HCT116 (cell line): Measurements from ENCODE around the gene FKBP4. TPM values are rescaled to one million over a fixed set of nuclear protein-coding genes. Genes with fewer than 3 reads are reported as not detected.

Source experiments
- ATAC-seq: fragments of 200-7000 bp; cut with Tn5 transposase; 2 replicates; pipeline ENCODE4 v1.9.1; 2020; ENCODE audit warnings: mild to moderate bottlenecking, moderate library complexity
- BruUV-seq: library from RNA; stranded (reverse); fragments of 400-500 nt; replicated peaks from 2 replicates; lab custom pipeline; 2021; lab: Mats Ljungman, UMichigan
- CTCF ChIA-PET: fragments of 300-600 bp; sonication (Branson Sonifier 250); formaldehyde crosslinking; loops from one replicate; lab custom pipeline; 2021; ENCODE audit warnings: antibody characterized with exemption; lab: Charles Lee
- POLR2A ChIA-PET: fragments of 300-600, 350-600 bp; sonication (Branson Sonifier 250); formaldehyde crosslinking; loops from one replicate; lab custom pipeline; 2021; ENCODE audit warnings: antibody characterized with exemption; lab: Charles Lee
- RAD21 ChIA-PET, 2 experiments: fragments of 300-600 bp; sonication (Branson Sonifier 250); formaldehyde crosslinking; loops; one replicate each; lab custom pipeline; 2023; ENCODE audit warnings: low total read pairs in 2 of 2; ENCODE audit not compliant: uncharacterized antibody in 2 of 2, unreplicated experiment in 2 of 2, low non-redundant PET in 1 of 2; lab: Charles Lee
- DNase-seq: peaks from one replicate; pipeline ENCODE4 v3.0.0-alpha.2; 2010; ENCODE audit warnings: low read depth, low spot score
- H2AFZ ChIP-seq: fragments of 200-600 bp; shearing (Covaris generic), sonication (generic); 2 replicates; pipeline ENCODE4 v1.6.1; 2017; ENCODE audit warnings: low read depth, mixed run types, mixed read lengths, antibody characterized with exemption, low read length; ENCODE audit not compliant: poor library complexity, severe bottlenecking
- H3K27ac ChIP-seq: 2 replicates; pipeline ENCODE4 v1.5.1; 2012; ENCODE audit warnings: low read depth, low read length
- H3K27me3 ChIP-seq: fragments of 200-600 bp; sonication (generic); 2 replicates; pipeline ENCODE4 v1.6.1; 2016; ENCODE audit warnings: mixed run types, low read length, mixed read lengths; ENCODE audit not compliant: insufficient read depth
- H3K36me3 ChIP-seq, 2 experiments: fragments of 200-500 bp in 1 of 2; fragments of 200-600 bp in 1 of 2; sonication (Bioruptor generic) in 1 of 2; sonication (generic) in 1 of 2; 2 replicates each; pipeline versions ENCODE4 v1.5.1 to v1.6.1; 2014 to 2016; ENCODE audit warnings: low read length in 2 of 2, inconsistent platforms in 1 of 2, mixed read lengths in 1 of 2, mixed run types in 1 of 2; ENCODE audit not compliant: insufficient read depth in 2 of 2, control insufficient read depth in 1 of 2
- H3K4me1 ChIP-seq, 2 experiments: fragments of 200-600 bp in 1 of 2; sonication (generic) in 1 of 2; 2 replicates each; pipeline versions ENCODE4 v1.5.1 to v1.6.1; 2012 to 2017; ENCODE audit warnings: low read length in 2 of 2, inconsistent platforms in 1 of 2, mild to moderate bottlenecking in 1 of 2, mixed read lengths in 1 of 2, mixed run types in 1 of 2, moderate library complexity in 1 of 2; ENCODE audit not compliant: insufficient read depth in 2 of 2, control insufficient read depth in 1 of 2
- H3K4me2 ChIP-seq: fragments of 200-600 bp; sonication (generic); 2 replicates; pipeline ENCODE4 v1.6.1; 2017; ENCODE audit warnings: mixed run types, low read length, mixed read lengths
- H3K4me3 ChIP-seq, 2 experiments: fragments of 200-600 bp in 1 of 2; sonication (generic) in 1 of 2; replicated peaks in 1 of 2; 2 replicates each; pipeline ENCODE4 v1.5.1; 2011 to 2016; ENCODE audit warnings: low read length in 2 of 2, control low read depth in 1 of 2, low read depth in 1 of 2, mild to moderate bottlenecking in 1 of 2, mixed read lengths in 1 of 2, mixed run types in 1 of 2
- H3K79me2 ChIP-seq: fragments of 200-600 bp; sonication (generic); 2 replicates; pipeline ENCODE4 v1.6.1; 2017; ENCODE audit warnings: mild to moderate bottlenecking, mixed run types, low read length, moderate library complexity, mixed read lengths; ENCODE audit not compliant: insufficient read depth
- H3K9ac ChIP-seq: fragments of 200-600 bp; sonication (generic); 2 replicates; pipeline ENCODE4 v1.6.1; 2016; ENCODE audit warnings: low read length, mixed read lengths
- H3K9me2 ChIP-seq: fragments of 200-600 bp; sonication (generic), shearing (Covaris generic); 2 replicates; pipeline ENCODE4 v1.6.1; 2017; ENCODE audit warnings: mixed run types, mild to moderate bottlenecking, moderate library complexity; ENCODE audit not compliant: insufficient read depth
- H3K9me3 ChIP-seq, 2 experiments: fragments of 200-500 bp in 1 of 2; fragments of 200-600 bp in 1 of 2; sonication (Bioruptor generic) in 1 of 2; sonication (generic) in 1 of 2; 2 replicates each; pipeline ENCODE4 v1.6.1; 2014 to 2017; ENCODE audit warnings: low read length in 2 of 2, mixed read lengths in 2 of 2, inconsistent platforms in 1 of 2, low read depth in 1 of 2, mild to moderate bottlenecking in 1 of 2, mixed run types in 1 of 2, moderate library complexity in 1 of 2; ENCODE audit not compliant: control insufficient read depth in 1 of 2, insufficient read depth in 1 of 2
- H4K20me1 ChIP-seq: fragments of 200-600 bp; sonication (generic), shearing (Covaris generic); 2 replicates; pipeline ENCODE4 v1.6.1; 2017; ENCODE audit warnings: mixed run types, mild to moderate bottlenecking, moderate library complexity; ENCODE audit not compliant: insufficient read depth
- ATF3 ChIP-seq: IDR thresholded peaks from 2 replicates; pipeline ENCODE4 v1.6.1; 2012
- CTCF ChIP-seq, 3 experiments: fragments of 200-600 bp in 1 of 3; sonication (generic) in 1 of 3; IDR thresholded peaks in 2 of 3; conservative IDR thresholded peaks in 1 of 3; 2 replicates each; pipeline ENCODE4 v1.5.1; 2012 to 2017; ENCODE audit warnings: low read depth in 2 of 3, low read length in 2 of 3, antibody characterized with exemption in 1 of 3, borderline replicate concordance in 1 of 3, control low read depth in 1 of 3, mild to moderate bottlenecking in 1 of 3, mixed read lengths in 1 of 3, mixed run types in 1 of 3, moderate library complexity in 1 of 3; ENCODE audit not compliant: insufficient read depth in 1 of 3
- EGR1 ChIP-seq: IDR thresholded peaks from 2 replicates; pipeline ENCODE4 v1.6.1; 2012; ENCODE audit warnings: low read depth
- ELF1 ChIP-seq: IDR thresholded peaks from 2 replicates; pipeline ENCODE4 v1.6.1; 2012; ENCODE audit warnings: low read depth, borderline replicate concordance
- FOSL1 ChIP-seq: IDR thresholded peaks from 2 replicates; pipeline ENCODE4 v1.6.1; 2012; ENCODE audit warnings: low read depth
- JUND ChIP-seq: IDR thresholded peaks from 2 replicates; pipeline ENCODE4 v1.6.1; 2012
- MAX ChIP-seq: IDR thresholded peaks from 2 replicates; pipeline ENCODE4 v1.6.1; 2012
- POLR2AphosphoS5 ChIP-seq: IDR thresholded peaks from 2 replicates; pipeline ENCODE4 v1.6.1; 2011; ENCODE audit warnings: mild to moderate bottlenecking, low read depth, low read length, moderate library complexity
- RAD21 ChIP-seq: IDR thresholded peaks from 2 replicates; pipeline ENCODE4 v1.6.1; 2012; ENCODE audit warnings: low read depth, mild to moderate bottlenecking
- REST ChIP-seq: IDR thresholded peaks from 2 replicates; pipeline ENCODE4 v1.6.1; 2012; ENCODE audit warnings: low read depth
- SIN3A ChIP-seq: IDR thresholded peaks from 2 replicates; pipeline ENCODE4 v1.6.1; 2012; ENCODE audit warnings: low read depth
- SP1 ChIP-seq: IDR thresholded peaks from 2 replicates; pipeline ENCODE4 v1.6.1; 2012; ENCODE audit warnings: low read depth
- TCF7L2 ChIP-seq: IDR thresholded peaks from 2 replicates; pipeline ENCODE4 v1.7.0; 2011; ENCODE audit warnings: borderline replicate concordance, inconsistent platforms; ENCODE audit not compliant: insufficient read depth, insufficient read length; ENCODE audit errors: extremely low read depth
- ZBTB33 ChIP-seq: IDR thresholded peaks from 2 replicates; pipeline ENCODE4 v1.6.1; 2011; ENCODE audit warnings: mild to moderate bottlenecking, low read length, moderate library complexity; ENCODE audit not compliant: insufficient replicate concordance; ENCODE audit errors: extremely low read depth
- intact Hi-C: fragments of 100-400 bp; cut with micrococcal nuclease; formaldehyde crosslinking; loops from 2 replicates; pipeline ENCODE4 v1.10.0; 2022
- total RNA-seq: library from RNA; stranded (reverse); gene quantifications from one replicate; pipeline ENCODE4 v1.2.1, GENCODE V29; 2021; ENCODE audit not compliant: unreplicated experiment

FKBP4 gene
- total RNA-seq, 1 experiment from 2014 or later, result 178 TPM

GRCh38 chr12:2832550-2833127 is 37.9 kb downstream of the FKBP4 start:
- ATAC-seq (0 out of 2 replicates have a peak, but pooled peaks have one; percentile 18), DNase-seq (no peak)
- H2AFZ ChIP-seq, result no peak overlapping the region
- no peak overlapping the region for H3K9ac ChIP-seq
- RAD21 ChIA-PET, result no interaction called here
- no peaks in the 10 kb centered on the region for H3K4me1 ChIP-seq
- H3K9me2 ChIP-seq, result no peaks in the 10 kb centered on the region
- POLR2A ChIA-PET, result no interaction called here
- no peak overlapping the region for H3K4me2 ChIP-seq
- H3K27ac ChIP-seq, result no peak overlapping the region; the same call in 1 of the 2 replicates
- CTCF ChIA-PET, result no interaction called here
- no TSS peak for BruUV-seq
- intact Hi-C loops, result no loop called here
- H4K20me1 ChIP-seq, result no peaks in the 10 kb centered on the region
- no peak for TF ChIP-seq RAD21
- TF ChIP-seq ATF3, result no peak
- TF ChIP-seq ZBTB33, result no peak
- no peak for TF ChIP-seq TCF7L2
- TF ChIP-seq MAX, result no peak
- no peak for TF ChIP-seq JUND
- no peak for TF ChIP-seq ELF1
- no peak for TF ChIP-seq SIN3A
- TF ChIP-seq POLR2AphosphoS5, result no peak
- TF ChIP-seq SP1, result no peak
- TF ChIP-seq FOSL1, result no peak
- no peak for TF ChIP-seq CTCF (IDR thresholded peaks at IDR 0.05 in 2 of 3, conservative IDR thresholded peaks at IDR 0.05 in 1 of 3; ENCODE audit: borderline replicate concordance in 1 of 3, insufficient read depth in 1 of 3, low read depth in 2 of 3, low read length in 2 of 3)
- TF ChIP-seq EGR1, result no peak
- no peak for TF ChIP-seq REST
- TF ChIP-seq, all 23 proteins: peak for 0
- Histone ChIP-seq H3K9me3 (no peaks in the 10 kb centered on the region), H3K27me3 (no peaks in the 10 kb centered on the region), H3K36me3 (peaks cover 0 to 6% of the 10 kb centered on the region in 2 experiments; a peak in 1 of 4 replicates), H3K4me3 (no peak overlapping the region), H3K79me2 (no peaks in the 10 kb centered on the region)
